NCI-H1694 treated with DMSO at 0.1 percent for 48 hours (cell line): ENCODE measurements around the gene MICAL3.
"Not testable (repeated sequence)": the region's sequence is repeated elsewhere in the genome, so short reads cannot be mapped to it uniquely, and the experiment has no call there.

Source experiments
- DNase-seq: peaks from one replicate; lab custom pipeline; 2025; lab: John Stamatoyannopoulos, UW

MICAL3 gene

GRCh38 chr22:18059991-18060390 is 35.6 kb upstream of the MICAL3 start:
- DNase-seq = no peak

GRCh38 chr22:18059473-18059872 is 35.1 kb upstream of the MICAL3 start:
- DNase-seq = no peak

GRCh38 chr22:18059094-18059417 is 34.7 kb upstream of the MICAL3 start:
- DNase-seq = no peak

- DNase-seq = no peak
Measured at GRCh38 chr22:18058371-18059093, 34.2 kb upstream of the MICAL3 start.

- DNase-seq = no peak
Measured at GRCh38 chr22:18057568-18058209, 33.3 kb upstream of the MICAL3 start.

GRCh38 chr22:18056807-18057474 is 32.6 kb upstream of the MICAL3 start:
- DNase-seq = no peak

- DNase-seq = peak; percentile 22
Measured at GRCh38 chr22:18056161-18056666, 31.9 kb upstream of the MICAL3 start.

- DNase-seq = no peak
Measured at GRCh38 chr22:18055619-18056160, 31.3 kb upstream of the MICAL3 start.

GRCh38 chr22:18053216-18053946 is 29.0 kb upstream of the MICAL3 start:
- DNase-seq = not testable (repeated sequence)

- DNase-seq = not testable (repeated sequence)
Measured at GRCh38 chr22:18051113-18051512, 26.8 kb upstream of the MICAL3 start.

- no peak for DNase-seq
Measured at GRCh38 chr22:18050065-18050464, 25.7 kb upstream of the MICAL3 start.

GRCh38 chr22:18048441-18048898 is 24.1 kb upstream of the MICAL3 start:
- DNase-seq = no peak

- no peak for DNase-seq
Measured at GRCh38 chr22:18048041-18048440, 23.7 kb upstream of the MICAL3 start.

- no peak for DNase-seq
Measured at GRCh38 chr22:18045794-18046193, 21.4 kb upstream of the MICAL3 start.

GRCh38 chr22:18044548-18045271 is 20.3 kb upstream of the MICAL3 start:
- peak; percentile 5 for DNase-seq

- no peak for DNase-seq
Measured at GRCh38 chr22:18042685-18043084, 18.3 kb upstream of the MICAL3 start.

GRCh38 chr22:18040898-18041297 is 16.5 kb upstream of the MICAL3 start:
- not testable (repeated sequence) for DNase-seq

- DNase-seq = no peak
Measured at GRCh38 chr22:18035751-18036150, 11.4 kb upstream of the MICAL3 start.

- DNase-seq = no peak
Measured at GRCh38 chr22:18034076-18034475, 9.7 kb upstream of the MICAL3 start.

GRCh38 chr22:18033204-18033998 is 9.0 kb upstream of the MICAL3 start:
- DNase-seq = no peak
